ENCODE measurements around the gene RUFY3. TPM values are rescaled to one million over a fixed set of nuclear protein-coding genes. Genes with fewer than 3 reads are reported as not detected.
A peak's percentile ranks its signal among the peaks of the same experiment; 100 is the strongest.
"Not testable (repeated sequence)": the region's sequence is repeated elsewhere in the genome, so short reads cannot be mapped to it uniquely, and the experiment has no call there.

Gene RUFY3
- total and polyA plus RNA-seq, 7 donors = 6.0 to 73.4 (median 47.4) TPM

- H3K27ac ChIP-seq = peak overlapping the region; percentile 90 to 98 (median 94)
- peak overlapping the region; percentile 74 to 93 (median 82) for H3K4me3 ChIP-seq
- H3K4me1 ChIP-seq = peaks cover 0 to 28% (median 24%) of the 10 kb centered on the region in 4 donors
- intact Hi-C loops (cut with DNase I) = loop anchor here (2.0 to 5.0 kb wide), 4 partner anchors 64 to 154 kb away; partner anchors contain the start of genes DCK, MOB1B and UTP3
- H3K36me3 ChIP-seq = peaks cover 0 to 20% (median 4%) of the 10 kb centered on the region in 4 donors
- no peaks in the 10 kb centered on the region for H3K9me3 ChIP-seq
- WGBS, 2 donors = 0% methylated on average over 80 of the region's 80 CpGs
- peak; percentile 83 for DNase-seq
- H3K27me3 ChIP-seq = no peaks in the 10 kb centered on the region
- TF ChIP-seq POLR2A (IDR thresholded peaks at IDR 0.05) (no peak), CTCF (IDR thresholded peaks at IDR 0.05) (no peak), EP300 (IDR thresholded peaks at IDR 0.05) (no peak), POLR2AphosphoS5 (IDR thresholded peaks at IDR 0.05) (peak in 2 of 4 donors; percentile 31 to 39)
These were observed 117.2 kb downstream of the RUFY3 start for GRCh38 chr4:70838666-70839588.

GRCh38 chr4:70839589-70840093 is 117.9 kb downstream of the RUFY3 start, which contains the start of gene GRSF1:
TSS of gene GRSF1 (minus strand) at chr4:70839890. CDS start at chr4:70839827, 63 bp downstream.
- intact Hi-C loops (cut with DNase I) = loop anchor here (2.0 to 5.0 kb wide), 4 partner anchors 63 to 153 kb away; partner anchors contain the start of genes DCK, MOB1B and UTP3
- peaks cover 0 to 14% (median 2%) of the 10 kb centered on the region in 4 donors for H3K36me3 ChIP-seq
- peak; percentile 96 for DNase-seq
- TF ChIP-seq POLR2A (IDR thresholded peaks at IDR 0.05) = peak; percentile 23 to 41
- TF ChIP-seq POLR2AphosphoS5 (IDR thresholded peaks at IDR 0.05) = peak; percentile 69 to 89 (median 84)
- TF ChIP-seq EP300 (IDR thresholded peaks at IDR 0.05) = no peak
- TF ChIP-seq CTCF (IDR thresholded peaks at IDR 0.05) = no peak
- H3K27me3 ChIP-seq = no peaks in the 10 kb centered on the region
- WGBS, 2 donors = 1% methylated on average over 51 of the region's 51 CpGs
- H3K27ac ChIP-seq = peak within 1 kb of the TSS; percentile 90 to 98 (median 94)
- H3K4me3 ChIP-seq = peak within 1 kb of the TSS; percentile 74 to 93 (median 82)
- H3K9me3 ChIP-seq = no peaks in the 10 kb centered on the region
- peaks cover 0 to 28% (median 24%) of the 10 kb centered on the region in 4 donors for H3K4me1 ChIP-seq

GRCh38 chr4:70840137-70840536 is 118.4 kb downstream of the RUFY3 start:
- H3K4me3 ChIP-seq; H3K27me3 ChIP-seq; H3K9me3 ChIP-seq; H3K36me3 ChIP-seq; intact Hi-C loops (cut with DNase I): not testable (repeated sequence)
- WGBS, 2 donors = 52 to 55% methylated on average over 18 to 19 of the region's 20 CpGs
- peak; percentile 79 for DNase-seq
- Histone ChIP-seq H3K27ac (peak overlapping the region; percentile 25 to 62 (median 58)), H3K4me1 (peaks cover 0 to 28% (median 24%) of the 10 kb centered on the region in 4 donors)

DNA sequence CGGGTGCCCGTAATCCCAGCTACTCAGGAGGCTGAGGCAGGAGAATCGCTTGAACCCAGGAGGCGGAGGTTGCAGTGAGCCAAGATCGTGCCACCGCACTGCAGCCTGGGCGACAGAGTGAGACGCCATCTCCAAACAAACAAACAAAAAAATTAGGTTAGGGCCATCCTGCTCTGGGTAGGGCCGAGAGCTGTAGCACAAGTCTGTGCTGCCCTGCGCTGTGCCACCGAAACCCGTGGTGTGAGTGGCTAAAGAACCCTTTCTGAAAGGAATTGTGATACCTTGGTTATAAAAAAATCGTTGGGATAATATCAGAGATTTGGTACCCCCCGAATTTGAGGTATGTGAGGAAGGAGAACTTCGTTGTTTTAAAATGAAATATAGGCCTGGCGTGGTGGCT is 118.9 kb downstream of the RUFY3 start:
- DNase-seq; H3K4me3 ChIP-seq; H3K9me3 ChIP-seq; H3K36me3 ChIP-seq; intact Hi-C loops (cut with DNase I); H3K27me3 ChIP-seq: not testable (repeated sequence)
- H3K27ac ChIP-seq = peak overlapping the region; percentile 25 to 62 (median 58)
- 93 to 95% methylated on average over 16 of the region's 16 CpGs for WGBS, 2 donors
- peaks cover 0 to 28% (median 24%) of the 10 kb centered on the region in 4 donors for H3K4me1 ChIP-seq

DNA sequence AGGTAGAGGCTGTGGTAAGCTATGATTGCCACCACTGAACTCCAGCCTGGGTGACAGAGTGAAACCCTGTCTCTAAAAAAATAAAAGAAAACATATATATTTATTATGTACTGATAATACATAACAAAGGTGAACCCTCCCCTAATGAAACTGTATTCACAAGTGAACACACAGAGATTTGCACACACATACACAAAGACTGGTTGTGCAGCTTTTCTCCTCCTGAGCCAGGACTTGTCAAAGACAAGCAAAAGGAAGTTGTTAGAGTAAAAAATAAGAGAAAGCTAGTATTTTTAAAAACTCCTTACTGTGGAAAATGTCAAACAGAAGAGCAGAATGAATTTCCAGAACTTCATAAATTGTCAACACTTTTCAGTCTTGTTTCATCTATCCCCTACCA is 119.4 kb downstream of the RUFY3 start:
- H3K9me3 ChIP-seq = no peaks in the 10 kb centered on the region
- H3K27me3 ChIP-seq = no peaks in the 10 kb centered on the region
- no peak overlapping the region for H3K4me3 ChIP-seq
- peaks cover 0 to 22% (median 22%) of the 10 kb centered on the region in 4 donors for H3K4me1 ChIP-seq
- peak overlapping the region in 2 of 4 donors; percentile 19 to 23 for H3K27ac ChIP-seq
- intact Hi-C loops (cut with DNase I) = no loop called here
- DNase-seq = no peak
- no peak for TF ChIP-seq EP300 (IDR thresholded peaks at IDR 0.05)
- no peak for TF ChIP-seq POLR2A (IDR thresholded peaks at IDR 0.05)
- TF ChIP-seq POLR2AphosphoS5 (IDR thresholded peaks at IDR 0.05) = no peak
- no peak for TF ChIP-seq CTCF (IDR thresholded peaks at IDR 0.05)
- no peaks in the 10 kb centered on the region for H3K36me3 ChIP-seq
